ENCODE results near the gene TRMT1L. TPM values are rescaled to one million over a fixed set of nuclear protein-coding genes. Genes with fewer than 3 reads are reported as not detected.
A peak's percentile ranks its signal among the peaks of the same experiment; 100 is the strongest.

The TRMT1L gene
- total and polyA plus RNA-seq, 3 donors from 2014 or later = 54.5 to 72.6 (median 69.0) TPM

GRCh38 chr1:185151215-185151614, 5.5 kb downstream of the TRMT1L start:
- intact Hi-C loops (cut with DNase I; ENCODE audit: low total_unique reads) = no loop called here
- H3K36me3 ChIP-seq (ENCODE audit: low read depth, missing control alignments) = no peaks in the 10 kb centered on the region
- WGBS, 2 donors = 92 to 96% methylated on average over 5 of the region's 5 CpGs

GRCh38 chr1:185144233-185144632, 12.5 kb downstream of the TRMT1L start:
- Histone ChIP-seq H3K36me3 (ENCODE audit: low read depth, missing control alignments) (no peaks in the 10 kb centered on the region), H3K4me1 (no peaks in the 10 kb centered on the region), H3K27me3 (no peaks in the 10 kb centered on the region), H3K27ac (no peak overlapping the region), H3K4me3 (no peak overlapping the region), H3K9me3 (no peaks in the 10 kb centered on the region)
- intact Hi-C loops (cut with DNase I; ENCODE audit: low total_unique reads) = no loop called here
- TF ChIP-seq, protein P1, sequence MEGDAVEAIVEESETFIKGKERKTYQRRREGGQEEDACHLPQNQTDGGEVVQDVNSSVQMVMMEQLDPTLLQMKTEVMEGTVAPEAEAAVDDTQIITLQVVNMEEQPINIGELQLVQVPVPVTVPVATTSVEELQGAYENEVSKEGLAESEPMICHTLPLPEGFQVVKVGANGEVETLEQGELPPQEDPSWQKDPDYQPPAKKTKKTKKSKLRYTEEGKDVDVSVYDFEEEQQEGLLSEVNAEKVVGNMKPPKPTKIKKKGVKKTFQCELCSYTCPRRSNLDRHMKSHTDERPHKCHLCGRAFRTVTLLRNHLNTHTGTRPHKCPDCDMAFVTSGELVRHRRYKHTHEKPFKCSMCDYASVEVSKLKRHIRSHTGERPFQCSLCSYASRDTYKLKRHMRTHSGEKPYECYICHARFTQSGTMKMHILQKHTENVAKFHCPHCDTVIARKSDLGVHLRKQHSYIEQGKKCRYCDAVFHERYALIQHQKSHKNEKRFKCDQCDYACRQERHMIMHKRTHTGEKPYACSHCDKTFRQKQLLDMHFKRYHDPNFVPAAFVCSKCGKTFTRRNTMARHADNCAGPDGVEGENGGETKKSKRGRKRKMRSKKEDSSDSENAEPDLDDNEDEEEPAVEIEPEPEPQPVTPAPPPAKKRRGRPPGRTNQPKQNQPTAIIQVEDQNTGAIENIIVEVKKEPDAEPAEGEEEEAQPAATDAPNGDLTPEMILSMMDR (IDR thresholded peaks at IDR 0.05) = no peak
- TF ChIP-seq POLR2A (IDR thresholded peaks at IDR 0.05) = no peak
- no peak for DNase-seq

More at GRCh38 chr1:185151215-185151614, 5.5 kb downstream of the TRMT1L start:
- no peak overlapping the region for H3K4me3 ChIP-seq
- no peak for DNase-seq
- H3K27ac ChIP-seq = no peak overlapping the region
- H3K9me3 ChIP-seq = no peaks in the 10 kb centered on the region
- no peaks in the 10 kb centered on the region for H3K27me3 ChIP-seq
- TF ChIP-seq POLR2A (IDR thresholded peaks at IDR 0.05) = no peak
- peaks cover 17% of the 10 kb centered on the region for H3K4me1 ChIP-seq

DNA sequence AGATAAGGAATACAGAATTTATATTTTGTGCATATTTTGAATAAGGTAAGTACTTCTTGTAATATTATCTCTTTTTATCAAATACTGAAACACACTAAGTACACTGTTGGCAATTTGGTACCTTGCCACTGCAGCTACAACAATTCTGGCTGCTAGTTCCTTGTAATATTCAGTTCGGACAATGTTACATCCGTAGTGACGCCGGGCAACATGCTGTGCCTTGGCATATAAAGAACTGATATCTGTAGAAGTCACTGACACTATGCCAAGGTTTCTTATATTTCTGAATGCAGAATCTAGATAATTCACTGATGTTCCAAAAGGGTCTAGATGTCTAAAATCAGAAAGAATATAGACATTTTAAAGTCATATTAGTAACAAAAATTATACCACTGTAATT, 17.5 kb downstream of the TRMT1L start:
- no peaks in the 10 kb centered on the region for H3K36me3 ChIP-seq (ENCODE audit: low read depth, missing control alignments)
- no peak overlapping the region for H3K4me3 ChIP-seq
- 71 to 80% methylated on average over 4 of the region's 4 CpGs for WGBS, 2 donors
- no peak overlapping the region for H3K27ac ChIP-seq
- no peaks in the 10 kb centered on the region for H3K27me3 ChIP-seq
- H3K9me3 ChIP-seq = no peaks in the 10 kb centered on the region
- no peaks in the 10 kb centered on the region for H3K4me1 ChIP-seq
- peak; percentile 32 for DNase-seq
- intact Hi-C loops (cut with DNase I; ENCODE audit: low total_unique reads) = no loop called here
- TF ChIP-seq POLR2A (IDR thresholded peaks at IDR 0.05) = no peak
- TF ChIP-seq, protein P1 (IDR thresholded peaks at IDR 0.05) = no peak

GRCh38 chr1:185137896-185138545, 18.7 kb downstream of the TRMT1L start:
- TF ChIP-seq, protein P1 (IDR thresholded peaks at IDR 0.05) = no peak
- TF ChIP-seq POLR2A (IDR thresholded peaks at IDR 0.05) = no peak
- Histone ChIP-seq H3K27me3 (no peaks in the 10 kb centered on the region), H3K9me3 (no peaks in the 10 kb centered on the region), H3K27ac (no peak overlapping the region), H3K36me3 (ENCODE audit: low read depth, missing control alignments) (no peaks in the 10 kb centered on the region), H3K4me1 (no peaks in the 10 kb centered on the region), H3K4me3 (no peak overlapping the region)
- intact Hi-C loops (cut with DNase I; ENCODE audit: low total_unique reads) = no loop called here
- DNase-seq = no peak
- 92 to 94% methylated on average over 1 of the region's 1 CpG for WGBS, 2 donors

- 83 to 96% methylated on average over 1 of the region's 1 CpG for WGBS, 2 donors
- H3K27ac ChIP-seq = no peak overlapping the region
- intact Hi-C loops (cut with DNase I; ENCODE audit: low total_unique reads) = no loop called here
- TF ChIP-seq, protein P1 (IDR thresholded peaks at IDR 0.05) = no peak
- TF ChIP-seq POLR2A (IDR thresholded peaks at IDR 0.05) = no peak
- no peaks in the 10 kb centered on the region for H3K9me3 ChIP-seq
- H3K4me1 ChIP-seq = no peaks in the 10 kb centered on the region
- H3K27me3 ChIP-seq = no peaks in the 10 kb centered on the region
- DNase-seq = no peak
- no peak overlapping the region for H3K4me3 ChIP-seq
- H3K36me3 ChIP-seq (ENCODE audit: low read depth, missing control alignments) = no peaks in the 10 kb centered on the region
Measured at GRCh38 chr1:185132534-185132933, 24.2 kb downstream of the TRMT1L start.
